WERI-Rb-1 (cell line): ENCODE measurements around the gene SDS.

Experiments used
- DNase-seq: peaks from one replicate; pipeline ENCODE4 v3.0.0-alpha.2; 2020
- H3K27ac ChIP-seq: fragments of 250-450 bp; sonication (Bioruptor Pico); 2 replicates; pipeline ENCODE4 v1.5.1; 2020; ENCODE audit warnings: mild to moderate bottlenecking, moderate library complexity
- H3K27me3 ChIP-seq: fragments of 250-450 bp; sonication (Bioruptor Pico); 2 replicates; pipeline ENCODE4 v1.5.1; 2021; ENCODE audit warnings: mild to moderate bottlenecking, low read depth, moderate library complexity; ENCODE audit not compliant: insufficient read depth, severe bottlenecking
- H3K36me3 ChIP-seq: fragments of 250-450 bp; sonication (Bioruptor Pico); 2 replicates; pipeline ENCODE4 v1.5.1; 2020; ENCODE audit warnings: mild to moderate bottlenecking, moderate library complexity
- H3K4me3 ChIP-seq: 2 replicates; pipeline ENCODE4 v1.5.1; 2011; ENCODE audit warnings: low read depth, mild to moderate bottlenecking, control low read depth, low read length
- H3K9me3 ChIP-seq: fragments of 250-450 bp; sonication (Bioruptor Pico); 2 replicates; pipeline ENCODE4 v1.5.1; 2021; ENCODE audit warnings: mild to moderate bottlenecking, moderate library complexity; ENCODE audit not compliant: severe bottlenecking
- TF ChIP-seq, protein P1 (sequence below): IDR thresholded peaks from 2 replicates; pipeline ENCODE4 v1.5.1; 2011; ENCODE audit warnings: low read depth, mild to moderate bottlenecking, control low read depth, inconsistent platforms, low read length

SDS gene, protein sequence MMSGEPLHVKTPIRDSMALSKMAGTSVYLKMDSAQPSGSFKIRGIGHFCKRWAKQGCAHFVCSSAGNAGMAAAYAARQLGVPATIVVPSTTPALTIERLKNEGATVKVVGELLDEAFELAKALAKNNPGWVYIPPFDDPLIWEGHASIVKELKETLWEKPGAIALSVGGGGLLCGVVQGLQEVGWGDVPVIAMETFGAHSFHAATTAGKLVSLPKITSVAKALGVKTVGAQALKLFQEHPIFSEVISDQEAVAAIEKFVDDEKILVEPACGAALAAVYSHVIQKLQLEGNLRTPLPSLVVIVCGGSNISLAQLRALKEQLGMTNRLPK

DNA sequence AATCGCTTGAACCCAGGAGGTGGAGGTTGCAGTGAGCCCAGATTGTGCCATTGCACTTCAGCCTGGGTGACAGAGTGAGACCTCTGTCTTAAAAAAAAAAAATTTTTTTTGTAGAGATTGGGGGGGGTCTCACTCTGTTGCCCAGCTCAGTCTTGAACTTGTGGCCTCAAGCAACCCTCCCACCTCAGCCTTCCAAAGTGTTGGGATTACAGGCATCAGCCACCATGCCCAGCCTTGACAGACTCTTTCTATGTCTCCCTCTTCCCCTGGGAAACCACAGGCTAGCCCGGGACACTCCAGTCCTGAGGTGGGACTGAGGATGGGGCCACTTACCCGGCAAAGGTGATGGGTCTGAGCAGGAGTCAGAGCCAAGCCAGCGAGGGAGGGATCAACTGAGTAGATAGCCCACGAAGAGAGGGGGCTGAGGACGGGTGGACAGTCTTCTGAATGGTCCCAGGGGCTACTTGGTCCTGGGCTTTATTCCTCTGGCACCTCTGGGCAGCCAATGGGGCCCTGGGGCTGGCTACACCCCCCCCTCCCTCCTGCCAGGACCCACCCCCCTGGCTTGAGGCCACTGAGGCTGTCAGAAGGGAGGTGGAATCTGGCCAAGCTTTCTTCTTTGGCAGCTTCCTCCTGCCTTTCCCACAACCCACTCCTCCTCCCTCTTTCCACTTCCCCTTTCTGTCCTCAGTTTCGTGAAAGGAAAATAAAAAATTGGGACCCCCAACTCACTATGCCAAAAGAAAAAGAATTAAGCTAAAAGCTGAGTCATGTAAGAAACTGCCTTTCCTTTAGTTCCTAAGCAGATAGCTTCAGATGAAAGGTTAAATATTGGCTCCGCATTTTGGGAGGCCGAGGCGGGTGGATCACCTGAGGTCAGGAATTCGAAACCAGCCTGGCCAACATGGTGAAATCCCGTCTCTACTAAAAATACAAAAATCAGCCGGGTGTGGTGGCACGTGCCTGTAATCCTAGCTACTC, at the start of gene SDS:
Gene SDS, minus strand, starts transcription at position 453 of the 981 bp plus-strand sequence. CDS start 4,179 bp downstream, outside the sequence.
- H3K9me3 ChIP-seq = no peaks in the 10 kb centered on the region
- H3K27me3 ChIP-seq = no peaks in the 10 kb centered on the region
- no peak for DNase-seq
- TF ChIP-seq, protein P1, sequence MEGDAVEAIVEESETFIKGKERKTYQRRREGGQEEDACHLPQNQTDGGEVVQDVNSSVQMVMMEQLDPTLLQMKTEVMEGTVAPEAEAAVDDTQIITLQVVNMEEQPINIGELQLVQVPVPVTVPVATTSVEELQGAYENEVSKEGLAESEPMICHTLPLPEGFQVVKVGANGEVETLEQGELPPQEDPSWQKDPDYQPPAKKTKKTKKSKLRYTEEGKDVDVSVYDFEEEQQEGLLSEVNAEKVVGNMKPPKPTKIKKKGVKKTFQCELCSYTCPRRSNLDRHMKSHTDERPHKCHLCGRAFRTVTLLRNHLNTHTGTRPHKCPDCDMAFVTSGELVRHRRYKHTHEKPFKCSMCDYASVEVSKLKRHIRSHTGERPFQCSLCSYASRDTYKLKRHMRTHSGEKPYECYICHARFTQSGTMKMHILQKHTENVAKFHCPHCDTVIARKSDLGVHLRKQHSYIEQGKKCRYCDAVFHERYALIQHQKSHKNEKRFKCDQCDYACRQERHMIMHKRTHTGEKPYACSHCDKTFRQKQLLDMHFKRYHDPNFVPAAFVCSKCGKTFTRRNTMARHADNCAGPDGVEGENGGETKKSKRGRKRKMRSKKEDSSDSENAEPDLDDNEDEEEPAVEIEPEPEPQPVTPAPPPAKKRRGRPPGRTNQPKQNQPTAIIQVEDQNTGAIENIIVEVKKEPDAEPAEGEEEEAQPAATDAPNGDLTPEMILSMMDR = no peak
- no peak within 1 kb of the TSS for H3K4me3 ChIP-seq
- no peak within 1 kb of the TSS for H3K27ac ChIP-seq
- no peaks in the 10 kb centered on the region for H3K36me3 ChIP-seq

DNA sequence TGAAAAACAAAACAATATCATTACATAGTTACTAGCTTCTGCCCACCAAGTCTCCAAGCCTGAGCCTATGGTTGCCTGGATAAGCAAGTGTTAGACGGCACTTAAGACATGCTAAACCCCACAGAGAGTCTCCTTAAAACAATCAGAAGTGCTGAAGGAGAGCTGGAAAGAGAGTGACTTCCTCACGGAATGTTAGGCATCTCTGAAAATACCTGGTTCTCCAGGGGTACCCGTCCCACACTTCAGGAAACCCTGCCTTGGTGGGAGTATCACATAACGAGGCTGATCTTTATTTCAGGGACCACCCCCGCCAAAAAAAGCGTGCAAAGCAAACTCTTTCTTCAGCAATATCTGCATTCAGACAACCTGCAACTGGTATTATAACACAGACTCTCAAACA, 49.6 kb upstream of the SDS start:
- no peak overlapping the region for H3K27ac ChIP-seq
- H3K27me3 ChIP-seq = no peaks in the 10 kb centered on the region
- DNase-seq = no peak
- H3K4me3 ChIP-seq = no peak overlapping the region
- H3K36me3 ChIP-seq = no peaks in the 10 kb centered on the region
- TF ChIP-seq, protein P1 = no peak
- H3K9me3 ChIP-seq = no peaks in the 10 kb centered on the region

DNA sequence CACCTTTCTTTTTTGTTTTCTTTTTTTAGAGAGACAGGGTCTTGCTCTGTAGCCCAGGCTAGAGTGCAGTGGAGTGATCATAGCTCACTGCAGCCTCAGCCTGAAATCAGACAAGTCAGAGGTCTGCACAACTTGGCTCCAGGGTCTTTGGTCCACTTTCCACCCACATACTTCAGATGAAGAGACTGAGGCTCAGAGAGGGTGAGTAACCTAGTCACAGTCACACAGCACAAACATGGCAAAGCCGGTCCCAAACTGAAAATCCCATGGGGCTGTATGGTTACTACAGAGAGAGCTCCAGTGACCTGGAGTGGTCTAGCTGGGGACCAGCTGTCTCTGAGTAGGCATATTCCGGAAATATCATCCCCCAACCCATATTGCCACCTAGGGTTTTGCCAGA, 48.8 kb upstream of the SDS start:
- no peak for DNase-seq
- TF ChIP-seq, protein P1 = no peak
- Histone ChIP-seq H3K27me3 (no peaks in the 10 kb centered on the region), H3K9me3 (no peaks in the 10 kb centered on the region), H3K27ac (no peak overlapping the region), H3K4me3 (no peak overlapping the region), H3K36me3 (no peaks in the 10 kb centered on the region)

DNA sequence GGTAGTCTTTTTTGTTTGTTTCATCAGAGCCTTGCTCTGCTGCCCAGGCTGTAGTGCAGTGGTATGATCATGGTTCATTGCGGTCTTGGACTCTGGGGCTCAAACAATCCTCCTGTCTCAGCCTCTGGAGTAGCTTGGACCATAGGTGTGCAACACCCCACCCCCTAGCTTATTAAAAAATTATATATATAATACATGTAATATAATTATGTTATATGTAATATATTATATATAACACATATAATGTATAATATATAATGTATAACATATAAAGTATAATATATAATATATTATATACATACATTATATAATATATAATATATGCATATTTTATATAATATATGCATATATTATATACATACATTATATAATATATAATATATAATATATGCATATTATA, 46.2 kb upstream of the SDS start:
- no peak overlapping the region for H3K27ac ChIP-seq
- TF ChIP-seq, protein P1 = no peak
- DNase-seq = no peak
- H3K27me3 ChIP-seq = no peaks in the 10 kb centered on the region
- no peaks in the 10 kb centered on the region for H3K36me3 ChIP-seq
- H3K9me3 ChIP-seq = no peaks in the 10 kb centered on the region
- no peak overlapping the region for H3K4me3 ChIP-seq

DNA sequence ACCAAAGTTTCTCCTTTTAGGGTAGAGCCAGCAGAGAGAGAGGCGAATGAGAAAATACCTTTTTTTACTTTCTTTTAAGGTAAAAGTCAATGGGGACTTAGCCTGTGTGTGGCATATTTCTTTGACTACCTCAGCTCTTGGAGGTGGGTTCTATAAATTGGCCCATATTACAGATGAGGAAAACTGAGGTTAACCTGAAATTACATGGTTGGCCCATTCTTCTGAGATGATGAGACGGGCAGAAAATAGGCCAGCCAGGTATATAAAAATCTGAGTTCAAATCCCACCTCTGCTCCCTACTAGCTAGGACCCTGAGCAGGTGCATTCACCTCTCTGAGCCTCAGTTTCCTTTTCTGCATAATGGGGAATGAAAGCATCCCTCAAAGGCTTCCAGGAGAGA, 45.6 kb upstream of the SDS start:
- no peaks in the 10 kb centered on the region for H3K27me3 ChIP-seq
- no peaks in the 10 kb centered on the region for H3K36me3 ChIP-seq
- no peaks in the 10 kb centered on the region for H3K9me3 ChIP-seq
- TF ChIP-seq, protein P1 = no peak
- no peak overlapping the region for H3K27ac ChIP-seq
- no peak for DNase-seq
- no peak overlapping the region for H3K4me3 ChIP-seq
